ENCODE measurements around the gene EZH1.

Gene EZH1

GRCh38 chr17:42720996-42721583, 23.8 kb downstream of the EZH1 start:
- H3K4me3 ChIP-seq (ENCODE audit: low read depth in 1 of 2, low read length in 2 of 2), result no peak overlapping the region
- H3K9me3 ChIP-seq (ENCODE audit: control insufficient read depth in 1 of 2, low read length in 2 of 2), result no peaks in the 10 kb centered on the region
- no peak overlapping the region for H3K27ac ChIP-seq (ENCODE audit: low read depth, low read length)
- H3K27me3 ChIP-seq (ENCODE audit: control insufficient read depth in 1 of 2, insufficient read depth in 2 of 2, low read length in 2 of 2), result no peaks in the 10 kb centered on the region
- peaks cover 35 to 80% of the 10 kb centered on the region in 2 donors for H3K36me3 ChIP-seq (ENCODE audit: control insufficient read depth in 1 of 2, insufficient read depth in 2 of 2, low read length in 2 of 2)
- no peak overlapping the region for H3K9ac ChIP-seq (ENCODE audit: low read depth in 1 of 2, low read length in 2 of 2)
- no peaks in the 10 kb centered on the region for H3K4me1 ChIP-seq (ENCODE audit: control insufficient read depth in 1 of 2, insufficient read depth in 2 of 2, low read length in 2 of 2)

- peaks cover 52 to 87% of the 10 kb centered on the region in 2 donors for H3K36me3 ChIP-seq (ENCODE audit: control insufficient read depth in 1 of 2, insufficient read depth in 2 of 2, low read length in 2 of 2)
- no peak overlapping the region for H3K27ac ChIP-seq (ENCODE audit: low read depth, low read length)
These were observed 35.3 kb downstream of the EZH1 start for GRCh38 chr17:42709561-42709960.

GRCh38 chr17:42708588-42708987, 36.3 kb downstream of the EZH1 start:
- no peak overlapping the region for H3K4me3 ChIP-seq (ENCODE audit: low read depth in 1 of 2, low read length in 2 of 2)
- no peaks in the 10 kb centered on the region for H3K27me3 ChIP-seq (ENCODE audit: control insufficient read depth in 1 of 2, insufficient read depth in 2 of 2, low read length in 2 of 2)
- H3K4me1 ChIP-seq (ENCODE audit: control insufficient read depth in 1 of 2, insufficient read depth in 2 of 2, low read length in 2 of 2), result peaks cover 0 to 5% of the 10 kb centered on the region in 2 donors
- H3K36me3 ChIP-seq (ENCODE audit: control insufficient read depth in 1 of 2, insufficient read depth in 2 of 2, low read length in 2 of 2), result peaks cover 59 to 88% of the 10 kb centered on the region in 2 donors
- H3K9me3 ChIP-seq (ENCODE audit: control insufficient read depth in 1 of 2, low read length in 2 of 2), result no peaks in the 10 kb centered on the region
- H3K9ac ChIP-seq (ENCODE audit: low read depth in 1 of 2, low read length in 2 of 2), result no peak overlapping the region
- H3K27ac ChIP-seq (ENCODE audit: low read depth, low read length), result no peak overlapping the region

More at GRCh38 chr17:42709561-42709960, 35.3 kb downstream of the EZH1 start:
- Histone ChIP-seq H3K4me3 (ENCODE audit: low read depth in 1 of 2, low read length in 2 of 2) (no peak overlapping the region), H3K9me3 (ENCODE audit: control insufficient read depth in 1 of 2, low read length in 2 of 2) (no peaks in the 10 kb centered on the region), H3K27me3 (ENCODE audit: control insufficient read depth in 1 of 2, insufficient read depth in 2 of 2, low read length in 2 of 2) (no peaks in the 10 kb centered on the region), H3K9ac (ENCODE audit: low read depth in 1 of 2, low read length in 2 of 2) (no peak overlapping the region), H3K4me1 (ENCODE audit: control insufficient read depth in 1 of 2, insufficient read depth in 2 of 2, low read length in 2 of 2) (peaks cover 0 to 5% of the 10 kb centered on the region in 2 donors)

GRCh38 chr17:42706732-42707131, 38.1 kb downstream of the EZH1 start:
- no peaks in the 10 kb centered on the region for H3K27me3 ChIP-seq (ENCODE audit: control insufficient read depth in 1 of 2, insufficient read depth in 2 of 2, low read length in 2 of 2)
- peaks cover 0 to 5% of the 10 kb centered on the region in 2 donors for H3K4me1 ChIP-seq (ENCODE audit: control insufficient read depth in 1 of 2, insufficient read depth in 2 of 2, low read length in 2 of 2)
- H3K9me3 ChIP-seq (ENCODE audit: control insufficient read depth in 1 of 2, low read length in 2 of 2), result no peaks in the 10 kb centered on the region
- H3K9ac ChIP-seq (ENCODE audit: low read depth in 1 of 2, low read length in 2 of 2), result no peak overlapping the region
- no peak overlapping the region for H3K4me3 ChIP-seq (ENCODE audit: low read depth in 1 of 2, low read length in 2 of 2)
- H3K36me3 ChIP-seq (ENCODE audit: control insufficient read depth in 1 of 2, insufficient read depth in 2 of 2, low read length in 2 of 2), result peaks cover 63 to 92% of the 10 kb centered on the region in 2 donors
- no peak overlapping the region for H3K27ac ChIP-seq (ENCODE audit: low read depth, low read length)

- Histone ChIP-seq H3K4me1 (ENCODE audit: control insufficient read depth in 1 of 2, insufficient read depth in 2 of 2, low read length in 2 of 2) (peaks cover 0 to 5% of the 10 kb centered on the region in 2 donors), H3K4me3 (ENCODE audit: low read depth in 1 of 2, low read length in 2 of 2) (no peak overlapping the region), H3K9me3 (ENCODE audit: control insufficient read depth in 1 of 2, low read length in 2 of 2) (no peaks in the 10 kb centered on the region), H3K27ac (ENCODE audit: low read depth, low read length) (no peak overlapping the region), H3K27me3 (ENCODE audit: control insufficient read depth in 1 of 2, insufficient read depth in 2 of 2, low read length in 2 of 2) (no peaks in the 10 kb centered on the region), H3K9ac (ENCODE audit: low read depth in 1 of 2, low read length in 2 of 2) (no peak overlapping the region), H3K36me3 (ENCODE audit: control insufficient read depth in 1 of 2, insufficient read depth in 2 of 2, low read length in 2 of 2) (peaks cover 75 to 94% of the 10 kb centered on the region in 2 donors)
These were observed 39.9 kb downstream of the EZH1 start for GRCh38 chr17:42704837-42705494.

GRCh38 chr17:42704490-42704836, 40.4 kb downstream of the EZH1 start:
- no peak overlapping the region for H3K4me3 ChIP-seq (ENCODE audit: low read depth in 1 of 2, low read length in 2 of 2)
- H3K9ac ChIP-seq (ENCODE audit: low read depth in 1 of 2, low read length in 2 of 2), result no peak overlapping the region
- H3K4me1 ChIP-seq (ENCODE audit: control insufficient read depth in 1 of 2, insufficient read depth in 2 of 2, low read length in 2 of 2), result peaks cover 0 to 5% of the 10 kb centered on the region in 2 donors
- peaks cover 70 to 89% of the 10 kb centered on the region in 2 donors for H3K36me3 ChIP-seq (ENCODE audit: control insufficient read depth in 1 of 2, insufficient read depth in 2 of 2, low read length in 2 of 2)
- no peaks in the 10 kb centered on the region for H3K27me3 ChIP-seq (ENCODE audit: control insufficient read depth in 1 of 2, insufficient read depth in 2 of 2, low read length in 2 of 2)
- no peaks in the 10 kb centered on the region for H3K9me3 ChIP-seq (ENCODE audit: control insufficient read depth in 1 of 2, low read length in 2 of 2)
- no peak overlapping the region for H3K27ac ChIP-seq (ENCODE audit: low read depth, low read length)

GRCh38 chr17:42702446-42702845, 42.4 kb downstream of the EZH1 start:
- H3K4me3 ChIP-seq (ENCODE audit: low read depth in 1 of 2, low read length in 2 of 2), result no peak overlapping the region
- H3K36me3 ChIP-seq (ENCODE audit: control insufficient read depth in 1 of 2, insufficient read depth in 2 of 2, low read length in 2 of 2), result peaks cover 56 to 75% of the 10 kb centered on the region in 2 donors
- no peaks in the 10 kb centered on the region for H3K9me3 ChIP-seq (ENCODE audit: control insufficient read depth in 1 of 2, low read length in 2 of 2)
- H3K27me3 ChIP-seq (ENCODE audit: control insufficient read depth in 1 of 2, insufficient read depth in 2 of 2, low read length in 2 of 2), result no peaks in the 10 kb centered on the region
- peaks cover 0 to 5% of the 10 kb centered on the region in 2 donors for H3K4me1 ChIP-seq (ENCODE audit: control insufficient read depth in 1 of 2, insufficient read depth in 2 of 2, low read length in 2 of 2)
- H3K9ac ChIP-seq (ENCODE audit: low read depth in 1 of 2, low read length in 2 of 2), result no peak overlapping the region
- H3K27ac ChIP-seq (ENCODE audit: low read depth, low read length), result no peak overlapping the region

GRCh38 chr17:42700586-42701289, 44.1 kb downstream of the EZH1 start:
- H3K4me1 ChIP-seq (ENCODE audit: control insufficient read depth in 1 of 2, insufficient read depth in 2 of 2, low read length in 2 of 2), result peaks cover 0 to under 1% of the 10 kb centered on the region in 2 donors
- no peaks in the 10 kb centered on the region for H3K9me3 ChIP-seq (ENCODE audit: control insufficient read depth in 1 of 2, low read length in 2 of 2)
- H3K36me3 ChIP-seq (ENCODE audit: control insufficient read depth in 1 of 2, insufficient read depth in 2 of 2, low read length in 2 of 2), result peaks cover 47 to 65% of the 10 kb centered on the region in 2 donors
- no peak overlapping the region for H3K9ac ChIP-seq (ENCODE audit: low read depth in 1 of 2, low read length in 2 of 2)
- no peak overlapping the region for H3K4me3 ChIP-seq (ENCODE audit: low read depth in 1 of 2, low read length in 2 of 2)
- H3K27me3 ChIP-seq (ENCODE audit: control insufficient read depth in 1 of 2, insufficient read depth in 2 of 2, low read length in 2 of 2), result no peaks in the 10 kb centered on the region
- H3K27ac ChIP-seq (ENCODE audit: low read depth, low read length), result no peak overlapping the region

GRCh38 chr17:42699415-42699740, 45.5 kb downstream of the EZH1 start:
- H3K4me3 ChIP-seq (ENCODE audit: low read depth in 1 of 2, low read length in 2 of 2), result no peak overlapping the region
- no peaks in the 10 kb centered on the region for H3K4me1 ChIP-seq (ENCODE audit: control insufficient read depth in 1 of 2, insufficient read depth in 2 of 2, low read length in 2 of 2)
- no peaks in the 10 kb centered on the region for H3K27me3 ChIP-seq (ENCODE audit: control insufficient read depth in 1 of 2, insufficient read depth in 2 of 2, low read length in 2 of 2)
- H3K9ac ChIP-seq (ENCODE audit: low read depth in 1 of 2, low read length in 2 of 2), result no peak overlapping the region
- H3K9me3 ChIP-seq (ENCODE audit: control insufficient read depth in 1 of 2, low read length in 2 of 2), result no peaks in the 10 kb centered on the region
- H3K27ac ChIP-seq (ENCODE audit: low read depth, low read length), result no peak overlapping the region
- peaks cover 35 to 57% of the 10 kb centered on the region in 2 donors for H3K36me3 ChIP-seq (ENCODE audit: control insufficient read depth in 1 of 2, insufficient read depth in 2 of 2, low read length in 2 of 2)

GRCh38 chr17:42698736-42699414, 46.0 kb downstream of the EZH1 start:
- Histone ChIP-seq H3K9me3 (ENCODE audit: control insufficient read depth in 1 of 2, low read length in 2 of 2) (no peaks in the 10 kb centered on the region), H3K27ac (ENCODE audit: low read depth, low read length) (no peak overlapping the region), H3K27me3 (ENCODE audit: control insufficient read depth in 1 of 2, insufficient read depth in 2 of 2, low read length in 2 of 2) (no peaks in the 10 kb centered on the region), H3K9ac (ENCODE audit: low read depth in 1 of 2, low read length in 2 of 2) (no peak overlapping the region), H3K36me3 (ENCODE audit: control insufficient read depth in 1 of 2, insufficient read depth in 2 of 2, low read length in 2 of 2) (peaks cover 33 to 53% of the 10 kb centered on the region in 2 donors), H3K4me3 (ENCODE audit: low read depth in 1 of 2, low read length in 2 of 2) (no peak overlapping the region), H3K4me1 (ENCODE audit: control insufficient read depth in 1 of 2, insufficient read depth in 2 of 2, low read length in 2 of 2) (no peaks in the 10 kb centered on the region)
